ENCODE results near the gene CFAP65.

Gene CFAP65

DNA sequence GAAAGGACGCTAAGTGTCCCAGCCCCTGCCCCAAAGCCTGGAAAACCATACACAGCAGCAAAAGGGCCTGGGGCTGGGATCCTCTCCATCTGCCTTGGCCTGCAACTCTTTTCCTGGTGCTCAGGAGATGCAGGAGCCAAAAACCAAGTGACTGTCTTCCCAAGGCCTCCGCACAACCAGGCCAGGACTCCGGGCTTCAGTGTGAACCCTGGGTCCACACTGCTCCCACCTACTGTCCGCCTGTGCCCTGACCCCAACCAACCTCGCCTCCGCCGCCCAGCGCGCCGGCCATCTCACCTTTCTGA lies 57.4 kb downstream of the CFAP65 start:
- TF ChIP-seq, protein P1, sequence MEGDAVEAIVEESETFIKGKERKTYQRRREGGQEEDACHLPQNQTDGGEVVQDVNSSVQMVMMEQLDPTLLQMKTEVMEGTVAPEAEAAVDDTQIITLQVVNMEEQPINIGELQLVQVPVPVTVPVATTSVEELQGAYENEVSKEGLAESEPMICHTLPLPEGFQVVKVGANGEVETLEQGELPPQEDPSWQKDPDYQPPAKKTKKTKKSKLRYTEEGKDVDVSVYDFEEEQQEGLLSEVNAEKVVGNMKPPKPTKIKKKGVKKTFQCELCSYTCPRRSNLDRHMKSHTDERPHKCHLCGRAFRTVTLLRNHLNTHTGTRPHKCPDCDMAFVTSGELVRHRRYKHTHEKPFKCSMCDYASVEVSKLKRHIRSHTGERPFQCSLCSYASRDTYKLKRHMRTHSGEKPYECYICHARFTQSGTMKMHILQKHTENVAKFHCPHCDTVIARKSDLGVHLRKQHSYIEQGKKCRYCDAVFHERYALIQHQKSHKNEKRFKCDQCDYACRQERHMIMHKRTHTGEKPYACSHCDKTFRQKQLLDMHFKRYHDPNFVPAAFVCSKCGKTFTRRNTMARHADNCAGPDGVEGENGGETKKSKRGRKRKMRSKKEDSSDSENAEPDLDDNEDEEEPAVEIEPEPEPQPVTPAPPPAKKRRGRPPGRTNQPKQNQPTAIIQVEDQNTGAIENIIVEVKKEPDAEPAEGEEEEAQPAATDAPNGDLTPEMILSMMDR (IDR thresholded peaks at IDR 0.05; ENCODE audit: insufficient read depth, low read depth, low read length, missing control alignments) = no peak
- no peak overlapping the region for H3K4me3 ChIP-seq (ENCODE audit: low read depth, low read length)
- DNase-seq (ENCODE audit: low read depth) = no peak

DNA sequence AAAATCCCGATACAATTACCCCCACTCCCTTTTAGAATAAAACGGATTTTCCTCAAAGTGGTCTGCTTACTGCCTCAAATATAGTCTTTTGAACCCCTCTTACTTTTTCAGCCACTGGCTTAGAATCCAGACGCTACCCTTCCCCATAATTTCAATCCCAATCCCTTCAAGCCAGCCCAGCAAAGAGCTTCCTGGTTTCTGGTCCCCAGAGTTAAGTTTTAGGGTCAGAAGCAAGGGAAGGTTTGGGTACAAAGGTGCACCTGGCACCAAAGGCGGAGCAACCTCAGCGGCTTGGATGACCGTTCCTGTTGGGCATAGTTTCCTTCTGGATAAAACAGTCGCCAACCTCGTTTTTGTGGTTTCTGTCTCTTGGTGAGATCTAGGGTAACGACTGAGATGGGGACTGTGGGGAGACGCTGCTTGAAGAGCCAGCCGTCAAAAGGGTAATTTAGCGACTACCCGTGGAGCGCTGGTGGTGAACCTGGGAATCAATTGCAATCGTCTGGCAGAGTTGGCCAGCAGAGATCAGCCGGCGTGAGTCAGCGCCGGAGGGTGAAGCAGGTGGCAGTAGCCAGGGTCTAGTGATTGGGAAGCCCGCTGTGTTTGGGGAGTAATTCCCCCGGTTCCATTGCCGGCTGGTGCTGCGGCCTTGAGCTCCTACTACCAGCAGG lies 57.9 kb downstream of the CFAP65 start:
- no peak for DNase-seq (ENCODE audit: low read depth)
- no peak overlapping the region for H3K4me3 ChIP-seq (ENCODE audit: low read depth, low read length)
- TF ChIP-seq, protein P1 (IDR thresholded peaks at IDR 0.05; ENCODE audit: insufficient read depth, low read depth, low read length, missing control alignments) = no peak

- no peak overlapping the region for H3K4me3 ChIP-seq (ENCODE audit: low read depth, low read length)
- no peak for DNase-seq (ENCODE audit: low read depth)
- TF ChIP-seq, protein P1 (IDR thresholded peaks at IDR 0.05; ENCODE audit: insufficient read depth, low read depth, low read length, missing control alignments) = no peak
These were observed 58.6 kb downstream of the CFAP65 start for GRCh38 chr2:218982586-218983262.

DNA sequence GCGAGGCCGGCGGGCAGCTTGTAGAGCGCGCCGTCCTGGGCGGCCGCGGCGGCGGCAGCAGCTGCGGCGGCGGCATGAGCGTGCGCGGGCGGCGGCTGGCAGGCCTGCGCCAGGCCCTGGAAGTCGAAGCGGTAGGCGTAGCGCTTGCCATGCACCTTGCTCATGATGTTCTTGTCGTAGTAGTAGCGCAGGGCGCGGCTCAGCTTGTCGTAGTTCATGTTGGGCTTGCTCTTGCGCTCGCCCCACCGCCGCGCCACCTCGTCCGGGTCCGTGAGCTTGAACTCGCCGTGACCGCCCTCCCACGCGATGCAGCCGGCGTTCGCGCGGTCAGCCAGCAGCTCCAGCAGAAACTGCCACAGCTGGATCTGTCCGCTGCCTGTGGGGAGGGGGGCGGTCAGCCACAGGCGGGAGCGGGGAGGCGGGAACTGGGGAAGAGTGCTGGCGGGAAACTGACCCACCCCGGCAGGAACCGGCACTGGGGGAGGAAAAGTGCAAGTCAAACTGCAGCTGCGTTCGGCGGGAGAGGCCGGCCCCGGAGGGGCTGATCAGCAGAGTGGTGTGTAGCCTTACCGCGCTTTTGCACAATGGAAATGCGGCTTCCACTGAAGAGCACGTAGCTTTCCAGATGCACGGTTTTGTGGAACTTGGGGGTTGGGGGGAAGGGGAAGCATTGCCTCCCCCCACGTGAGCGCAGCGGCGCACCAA lies 59.3 kb downstream of the CFAP65 start:
- TF ChIP-seq, protein P1 (IDR thresholded peaks at IDR 0.05; ENCODE audit: insufficient read depth, low read depth, low read length, missing control alignments) = no peak
- no peak for DNase-seq (ENCODE audit: low read depth)
- no peak overlapping the region for H3K4me3 ChIP-seq (ENCODE audit: low read depth, low read length)

DNA sequence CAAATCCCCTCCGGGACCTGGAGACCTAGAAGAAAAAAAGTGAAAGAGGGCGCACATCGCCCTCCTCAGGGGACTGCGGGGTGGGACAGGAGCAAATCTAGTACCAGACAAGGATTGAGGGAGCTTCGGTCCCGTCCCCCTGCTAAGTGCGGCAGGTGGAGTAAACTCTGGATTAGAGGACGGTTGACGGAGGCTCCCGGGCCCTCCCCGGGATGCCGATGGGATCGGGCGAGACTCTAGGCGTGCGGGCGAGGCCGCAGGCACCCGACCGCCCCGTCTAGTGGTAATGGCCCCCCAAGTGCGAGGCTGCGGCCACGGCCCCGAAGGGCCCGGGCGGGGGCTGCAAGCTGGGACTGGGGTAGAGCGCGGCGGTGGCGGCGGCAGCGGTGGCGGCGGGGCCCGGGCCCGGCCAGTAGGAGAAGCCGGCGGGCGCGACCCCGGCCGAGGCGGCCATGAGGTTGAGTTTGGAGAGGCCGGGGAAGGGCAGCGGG lies 59.9 kb downstream of the CFAP65 start:
- no peak overlapping the region for H3K4me3 ChIP-seq (ENCODE audit: low read depth, low read length)
- no peak for DNase-seq (ENCODE audit: low read depth)
- TF ChIP-seq, protein P1 (IDR thresholded peaks at IDR 0.05; ENCODE audit: insufficient read depth, low read depth, low read length, missing control alignments) = no peak

DNA sequence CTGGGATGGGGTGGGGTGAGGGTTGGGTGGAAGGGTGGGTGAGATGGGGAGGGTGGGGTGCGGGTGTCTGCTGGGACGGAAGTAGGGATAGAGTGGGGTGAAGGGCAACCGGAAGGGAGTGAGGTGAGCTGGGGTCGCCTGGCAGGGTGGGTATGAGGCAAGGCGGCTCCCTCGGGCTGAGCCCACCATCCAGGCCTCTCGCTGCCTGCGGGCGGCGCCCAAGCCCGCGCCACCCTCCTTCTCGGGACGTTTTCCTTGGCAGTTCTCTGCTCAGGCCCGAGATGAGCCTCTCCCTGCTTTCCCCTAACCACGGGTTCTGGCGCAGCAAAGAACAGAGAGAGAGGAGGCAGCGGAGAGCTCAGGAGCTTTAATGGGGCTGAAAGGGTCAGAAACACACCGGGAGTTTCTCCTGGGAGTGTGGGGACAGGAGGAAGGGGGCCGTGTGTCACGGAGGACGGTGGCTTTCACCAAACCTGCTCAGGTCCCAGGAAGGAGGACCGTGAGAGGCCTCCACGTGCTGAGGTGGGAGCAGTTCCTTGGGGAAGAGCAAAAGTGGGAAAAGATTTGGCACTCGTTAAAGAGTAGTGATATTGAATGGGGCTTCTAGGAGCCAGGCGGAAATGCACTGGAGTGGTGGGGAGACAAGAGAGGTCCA lies 60.5 kb downstream of the CFAP65 start:
- H3K4me3 ChIP-seq (ENCODE audit: low read depth, low read length) = no peak overlapping the region
- no peak for DNase-seq (ENCODE audit: low read depth)
- TF ChIP-seq, protein P1 (IDR thresholded peaks at IDR 0.05; ENCODE audit: insufficient read depth, low read depth, low read length, missing control alignments) = no peak

Data from GM12865 (cell line).